ENCODE results near the gene NLRP3.

GRCh38 chr1:247482747-247483146 is 66.8 kb downstream of the NLRP3 start:
- TF ChIP-seq CREM (IDR thresholded peaks at IDR 0.05) (no peak), CREM (CRISPR knock-in tag; IDR thresholded peaks at IDR 0.05) (no peak), ZFP90 (CRISPR knock-in tag; IDR thresholded peaks at IDR 0.05; ENCODE audit: borderline replicate concordance) (no peak), HOXA7 (CRISPR knock-in tag; IDR thresholded peaks at IDR 0.05) (no peak), NFE2L2 (IDR thresholded peaks at IDR 0.05; ENCODE audit: low read length) (no peak), ZNF350 (CRISPR knock-in tag; IDR thresholded peaks at IDR 0.05; ENCODE audit: borderline replicate concordance, low read depth) (no peak), TAF1 (CRISPR knock-in tag; IDR thresholded peaks at IDR 0.05) (no peak)

All from HepG2 (cell line).